ENCODE results near the gene VMAC. TPM values are rescaled to one million over a fixed set of nuclear protein-coding genes. Genes with fewer than 3 reads are reported as not detected.
A peak's percentile ranks its signal among the peaks of the same experiment; 100 is the strongest.

VMAC gene
- total and polyA plus RNA-seq, 2 of the 13 experiments (the other 11 are each of a cell fraction or from before 2014, with no cell fraction given), result 2.4 TPM

DNA sequence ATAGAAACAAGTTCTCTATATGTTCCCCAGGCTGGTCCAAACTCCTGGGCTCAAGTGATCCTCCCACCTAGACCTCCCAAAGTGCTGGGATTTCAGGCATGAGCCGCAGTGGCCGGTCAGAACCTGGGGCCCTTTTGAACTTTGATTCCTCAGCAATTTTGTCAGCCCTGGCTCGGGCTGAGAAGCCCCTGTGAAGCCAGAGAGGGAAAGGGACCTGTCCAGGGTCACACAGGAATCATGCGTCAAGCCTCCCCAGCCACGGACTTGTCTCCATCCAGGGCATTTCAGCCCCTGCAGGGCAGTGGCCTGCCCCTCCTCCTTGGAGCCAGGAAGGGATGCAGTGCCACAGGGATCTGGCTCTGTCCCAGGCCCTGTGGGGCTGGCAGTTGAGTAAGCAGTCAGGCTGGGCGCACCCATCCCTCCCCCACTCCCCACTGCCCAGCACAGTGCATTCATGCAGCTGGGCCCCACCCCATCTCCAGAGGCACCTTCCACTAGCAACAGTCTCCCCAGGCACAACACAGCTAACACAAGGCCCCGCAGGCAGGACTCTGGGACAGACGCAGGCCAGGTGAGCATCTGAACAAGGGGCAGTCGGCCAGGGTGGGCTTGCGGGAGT is 9.2 kb downstream of the VMAC start, which contains the start of gene CAPS (continued):
- TF ChIP-seq, protein P1, sequence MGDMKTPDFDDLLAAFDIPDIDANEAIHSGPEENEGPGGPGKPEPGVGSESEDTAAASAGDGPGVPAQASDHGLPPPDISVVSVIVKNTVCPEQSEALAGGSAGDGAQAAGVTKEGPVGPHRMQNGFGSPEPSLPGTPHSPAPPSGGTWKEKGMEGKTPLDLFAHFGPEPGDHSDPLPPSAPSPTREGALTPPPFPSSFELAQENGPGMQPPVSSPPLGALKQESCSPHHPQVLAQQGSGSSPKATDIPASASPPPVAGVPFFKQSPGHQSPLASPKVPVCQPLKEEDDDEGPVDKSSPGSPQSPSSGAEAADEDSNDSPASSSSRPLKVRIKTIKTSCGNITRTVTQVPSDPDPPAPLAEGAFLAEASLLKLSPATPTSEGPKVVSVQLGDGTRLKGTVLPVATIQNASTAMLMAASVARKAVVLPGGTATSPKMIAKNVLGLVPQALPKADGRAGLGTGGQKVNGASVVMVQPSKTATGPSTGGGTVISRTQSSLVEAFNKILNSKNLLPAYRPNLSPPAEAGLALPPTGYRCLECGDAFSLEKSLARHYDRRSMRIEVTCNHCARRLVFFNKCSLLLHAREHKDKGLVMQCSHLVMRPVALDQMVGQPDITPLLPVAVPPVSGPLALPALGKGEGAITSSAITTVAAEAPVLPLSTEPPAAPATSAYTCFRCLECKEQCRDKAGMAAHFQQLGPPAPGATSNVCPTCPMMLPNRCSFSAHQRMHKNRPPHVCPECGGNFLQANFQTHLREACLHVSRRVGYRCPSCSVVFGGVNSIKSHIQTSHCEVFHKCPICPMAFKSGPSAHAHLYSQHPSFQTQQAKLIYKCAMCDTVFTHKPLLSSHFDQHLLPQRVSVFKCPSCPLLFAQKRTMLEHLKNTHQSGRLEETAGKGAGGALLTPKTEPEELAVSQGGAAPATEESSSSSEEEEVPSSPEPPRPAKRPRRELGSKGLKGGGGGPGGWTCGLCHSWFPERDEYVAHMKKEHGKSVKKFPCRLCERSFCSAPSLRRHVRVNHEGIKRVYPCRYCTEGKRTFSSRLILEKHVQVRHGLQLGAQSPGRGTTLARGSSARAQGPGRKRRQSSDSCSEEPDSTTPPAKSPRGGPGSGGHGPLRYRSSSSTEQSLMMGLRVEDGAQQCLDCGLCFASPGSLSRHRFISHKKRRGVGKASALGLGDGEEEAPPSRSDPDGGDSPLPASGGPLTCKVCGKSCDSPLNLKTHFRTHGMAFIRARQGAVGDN (CRISPR knock-in tag; IDR thresholded peaks at IDR 0.05), result peak; percentile 48
- TF ChIP-seq ADNP (CRISPR knock-in tag; IDR thresholded peaks at IDR 0.05) (no peak), ZNF441 (CRISPR knock-in tag; IDR thresholded peaks at IDR 0.05; ENCODE audit: borderline replicate concordance) (no peak), ZFP37 (CRISPR knock-in tag; IDR thresholded peaks at IDR 0.05; ENCODE audit: borderline replicate concordance) (no peak), CHD2 (IDR thresholded peaks at IDR 0.05; ENCODE audit: low read depth, low read length) (no peak), CEBPG (CRISPR knock-in tag; IDR thresholded peaks at IDR 0.05) (no peak), ZNF768 (CRISPR knock-in tag; IDR thresholded peaks at IDR 0.05) (peak; percentile 100), ERF (CRISPR knock-in tag; IDR thresholded peaks at IDR 0.05) (no peak), PRPF4 (IDR thresholded peaks at IDR 0.05; ENCODE audit: low read depth, low read length, poor library complexity, severe bottlenecking) (no peak), HOXD1 (CRISPR knock-in tag; IDR thresholded peaks at IDR 0.05) (no peak), ZNF891 (CRISPR knock-in tag; IDR thresholded peaks at IDR 0.05) (no peak), NFIB (CRISPR knock-in tag; IDR thresholded peaks at IDR 0.05; ENCODE audit: borderline replicate concordance) (no peak), ZNF75D (CRISPR knock-in tag; IDR thresholded peaks at IDR 0.05; ENCODE audit: borderline replicate concordance) (no peak), MED1 (CRISPR knock-in tag; IDR thresholded peaks at IDR 0.05) (no peak), RBM22 (optimal IDR thresholded peaks at IDR 0.05; ENCODE audit: low read length) (no peak)
- TF ChIP-seq, protein P2, sequence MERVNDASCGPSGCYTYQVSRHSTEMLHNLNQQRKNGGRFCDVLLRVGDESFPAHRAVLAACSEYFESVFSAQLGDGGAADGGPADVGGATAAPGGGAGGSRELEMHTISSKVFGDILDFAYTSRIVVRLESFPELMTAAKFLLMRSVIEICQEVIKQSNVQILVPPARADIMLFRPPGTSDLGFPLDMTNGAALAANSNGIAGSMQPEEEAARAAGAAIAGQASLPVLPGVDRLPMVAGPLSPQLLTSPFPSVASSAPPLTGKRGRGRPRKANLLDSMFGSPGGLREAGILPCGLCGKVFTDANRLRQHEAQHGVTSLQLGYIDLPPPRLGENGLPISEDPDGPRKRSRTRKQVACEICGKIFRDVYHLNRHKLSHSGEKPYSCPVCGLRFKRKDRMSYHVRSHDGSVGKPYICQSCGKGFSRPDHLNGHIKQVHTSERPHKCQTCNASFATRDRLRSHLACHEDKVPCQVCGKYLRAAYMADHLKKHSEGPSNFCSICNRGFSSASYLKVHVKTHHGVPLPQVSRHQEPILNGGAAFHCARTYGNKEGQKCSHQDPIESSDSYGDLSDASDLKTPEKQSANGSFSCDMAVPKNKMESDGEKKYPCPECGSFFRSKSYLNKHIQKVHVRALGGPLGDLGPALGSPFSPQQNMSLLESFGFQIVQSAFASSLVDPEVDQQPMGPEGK (CRISPR knock-in tag; IDR thresholded peaks at IDR 0.05), result peak; percentile 14; the same call in 1 of the 2 replicates
- TF ChIP-seq, protein P3, sequence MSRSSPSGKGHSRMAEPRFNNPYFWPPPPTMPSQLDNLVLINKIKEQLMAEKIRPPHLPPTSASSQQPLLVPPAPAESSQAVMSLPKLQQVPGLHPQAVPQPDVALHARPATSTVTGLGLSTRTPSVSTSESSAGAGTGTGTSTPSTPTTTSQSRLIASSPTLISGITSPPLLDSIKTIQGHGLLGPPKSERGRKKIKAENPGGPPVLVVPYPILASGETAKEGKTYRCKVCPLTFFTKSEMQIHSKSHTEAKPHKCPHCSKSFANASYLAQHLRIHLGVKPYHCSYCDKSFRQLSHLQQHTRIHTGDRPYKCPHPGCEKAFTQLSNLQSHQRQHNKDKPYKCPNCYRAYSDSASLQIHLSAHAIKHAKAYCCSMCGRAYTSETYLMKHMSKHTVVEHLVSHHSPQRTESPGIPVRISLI (CRISPR knock-in tag; IDR thresholded peaks at IDR 0.05; ENCODE audit: borderline replicate concordance), result no peak
- TF ChIP-seq, protein P4, sequence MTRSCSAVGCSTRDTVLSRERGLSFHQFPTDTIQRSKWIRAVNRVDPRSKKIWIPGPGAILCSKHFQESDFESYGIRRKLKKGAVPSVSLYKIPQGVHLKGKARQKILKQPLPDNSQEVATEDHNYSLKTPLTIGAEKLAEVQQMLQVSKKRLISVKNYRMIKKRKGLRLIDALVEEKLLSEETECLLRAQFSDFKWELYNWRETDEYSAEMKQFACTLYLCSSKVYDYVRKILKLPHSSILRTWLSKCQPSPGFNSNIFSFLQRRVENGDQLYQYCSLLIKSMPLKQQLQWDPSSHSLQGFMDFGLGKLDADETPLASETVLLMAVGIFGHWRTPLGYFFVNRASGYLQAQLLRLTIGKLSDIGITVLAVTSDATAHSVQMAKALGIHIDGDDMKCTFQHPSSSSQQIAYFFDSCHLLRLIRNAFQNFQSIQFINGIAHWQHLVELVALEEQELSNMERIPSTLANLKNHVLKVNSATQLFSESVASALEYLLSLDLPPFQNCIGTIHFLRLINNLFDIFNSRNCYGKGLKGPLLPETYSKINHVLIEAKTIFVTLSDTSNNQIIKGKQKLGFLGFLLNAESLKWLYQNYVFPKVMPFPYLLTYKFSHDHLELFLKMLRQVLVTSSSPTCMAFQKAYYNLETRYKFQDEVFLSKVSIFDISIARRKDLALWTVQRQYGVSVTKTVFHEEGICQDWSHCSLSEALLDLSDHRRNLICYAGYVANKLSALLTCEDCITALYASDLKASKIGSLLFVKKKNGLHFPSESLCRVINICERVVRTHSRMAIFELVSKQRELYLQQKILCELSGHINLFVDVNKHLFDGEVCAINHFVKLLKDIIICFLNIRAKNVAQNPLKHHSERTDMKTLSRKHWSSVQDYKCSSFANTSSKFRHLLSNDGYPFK (CRISPR knock-in tag; IDR thresholded peaks at IDR 0.05; ENCODE audit: borderline replicate concordance), result no peak
- TF ChIP-seq, protein P5, sequence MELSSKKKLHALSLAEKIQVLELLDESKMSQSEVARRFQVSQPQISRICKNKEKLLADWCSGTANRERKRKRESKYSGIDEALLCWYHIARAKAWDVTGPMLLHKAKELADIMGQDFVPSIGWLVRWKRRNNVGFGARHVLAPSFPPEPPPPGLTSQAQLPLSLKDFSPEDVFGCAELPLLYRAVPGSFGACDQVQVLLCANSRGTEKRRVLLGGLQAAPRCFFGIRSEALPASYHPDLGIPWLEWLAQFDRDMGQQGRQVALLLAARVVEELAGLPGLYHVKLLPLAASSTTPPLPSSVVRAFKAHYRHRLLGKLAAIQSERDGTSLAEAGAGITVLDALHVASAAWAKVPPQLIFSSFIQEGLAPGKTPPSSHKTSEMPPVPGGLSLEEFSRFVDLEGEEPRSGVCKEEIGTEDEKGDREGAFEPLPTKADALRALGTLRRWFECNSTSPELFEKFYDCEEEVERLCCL (CRISPR knock-in tag; IDR thresholded peaks at IDR 0.05; ENCODE audit: borderline replicate concordance), result no peak
